ENCODE results near the gene PVALEF. TPM values are rescaled to one million over a fixed set of nuclear protein-coding genes. Genes with fewer than 3 reads are reported as not detected.

The PVALEF gene
- polyA plus RNA-seq, 1 donor (not counting 4 experiments of a cell fraction or from before 2014, with no cell fraction given): not detected

DNA sequence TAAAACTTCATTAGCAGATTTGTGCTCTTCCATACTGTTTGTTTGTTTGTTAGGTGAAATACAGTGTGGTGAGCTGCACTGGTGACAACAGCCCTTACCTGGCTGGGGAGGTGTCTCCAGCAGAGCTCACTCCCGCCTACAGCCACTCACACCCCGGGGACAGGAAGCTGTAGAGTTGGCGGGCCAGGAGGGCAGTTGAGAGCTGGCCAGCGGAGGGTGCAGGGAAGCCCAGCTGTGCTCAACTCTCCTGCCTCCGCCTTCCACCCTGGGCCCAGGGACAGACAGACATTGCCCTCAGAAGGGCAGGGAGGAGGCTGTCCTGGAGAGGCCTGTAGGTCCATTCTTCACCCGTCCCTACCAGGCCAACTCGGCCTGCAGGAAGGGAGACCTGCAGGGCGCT lies 48.6 kb upstream of the PVALEF start:
- Histone ChIP-seq H3K79me2 (ENCODE audit: control insufficient read depth, insufficient read depth, low read length) (no peaks in the 10 kb centered on the region), H4K20me1 (ENCODE audit: control insufficient read depth, extremely low read depth, insufficient read depth, low read length) (peaks cover 9% of the 10 kb centered on the region), H3K27me3 (ENCODE audit: control insufficient read depth, extremely low read depth, insufficient read depth, low read length) (peaks cover 19% of the 10 kb centered on the region), H3K9me1 (ENCODE audit: control insufficient read depth, extremely low read depth, insufficient read depth, low read length) (no peaks in the 10 kb centered on the region), H3K9me3 (ENCODE audit: control insufficient read depth, low read depth, low read length) (no peaks in the 10 kb centered on the region), H3K4me1 (ENCODE audit: control insufficient read depth, extremely low read depth, insufficient read depth, low read length) (peaks cover 12% of the 10 kb centered on the region), H2AFZ (ENCODE audit: control insufficient read depth, low read length) (no peak overlapping the region), H3K27ac (ENCODE audit: control insufficient read depth, insufficient read depth, low read length) (no peak overlapping the region), H3K4me3 (ENCODE audit: control insufficient read depth in 2 of 3, extremely low read depth in 1 of 3, insufficient read depth in 2 of 3, low read depth in 1 of 3, low read length in 3 of 3) (no peak overlapping the region), H3K9ac (ENCODE audit: control insufficient read depth, extremely low read depth, insufficient read depth, low read length) (no peak overlapping the region), H3K4me2 (ENCODE audit: control insufficient read depth, extremely low read depth, insufficient read depth, low read depth, low read length) (no peak overlapping the region), H3K36me3 (ENCODE audit: control insufficient read depth in 2 of 2, extremely low read depth in 1 of 2, insufficient read depth in 2 of 2, low read length in 2 of 2) (peaks cover 10 to 19% of the 10 kb centered on the region in 2 experiments)
- FAIRE-seq: no peak
- no peak for DNase-seq (ENCODE audit: low read depth, low spot score)
- dilution Hi-C loops (cut with MboI; ENCODE audit: extremely low pct_ligation_motif_present, low sequenced_read_pairs): no loop called here
- TF ChIP-seq EZH2 (IDR thresholded peaks at IDR 0.05; ENCODE audit: low read length): no peak
- TF ChIP-seq, protein P1, sequence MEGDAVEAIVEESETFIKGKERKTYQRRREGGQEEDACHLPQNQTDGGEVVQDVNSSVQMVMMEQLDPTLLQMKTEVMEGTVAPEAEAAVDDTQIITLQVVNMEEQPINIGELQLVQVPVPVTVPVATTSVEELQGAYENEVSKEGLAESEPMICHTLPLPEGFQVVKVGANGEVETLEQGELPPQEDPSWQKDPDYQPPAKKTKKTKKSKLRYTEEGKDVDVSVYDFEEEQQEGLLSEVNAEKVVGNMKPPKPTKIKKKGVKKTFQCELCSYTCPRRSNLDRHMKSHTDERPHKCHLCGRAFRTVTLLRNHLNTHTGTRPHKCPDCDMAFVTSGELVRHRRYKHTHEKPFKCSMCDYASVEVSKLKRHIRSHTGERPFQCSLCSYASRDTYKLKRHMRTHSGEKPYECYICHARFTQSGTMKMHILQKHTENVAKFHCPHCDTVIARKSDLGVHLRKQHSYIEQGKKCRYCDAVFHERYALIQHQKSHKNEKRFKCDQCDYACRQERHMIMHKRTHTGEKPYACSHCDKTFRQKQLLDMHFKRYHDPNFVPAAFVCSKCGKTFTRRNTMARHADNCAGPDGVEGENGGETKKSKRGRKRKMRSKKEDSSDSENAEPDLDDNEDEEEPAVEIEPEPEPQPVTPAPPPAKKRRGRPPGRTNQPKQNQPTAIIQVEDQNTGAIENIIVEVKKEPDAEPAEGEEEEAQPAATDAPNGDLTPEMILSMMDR (optimal IDR thresholded peaks at IDR 0.05 in 1 of 3, IDR thresholded peaks at IDR 0.05 in 1 of 3, conservative IDR thresholded peaks at IDR 0.05 in 1 of 3; ENCODE audit: extremely low read depth in 1 of 3, insufficient read depth in 2 of 3, low read length in 3 of 3): no peak

DNA sequence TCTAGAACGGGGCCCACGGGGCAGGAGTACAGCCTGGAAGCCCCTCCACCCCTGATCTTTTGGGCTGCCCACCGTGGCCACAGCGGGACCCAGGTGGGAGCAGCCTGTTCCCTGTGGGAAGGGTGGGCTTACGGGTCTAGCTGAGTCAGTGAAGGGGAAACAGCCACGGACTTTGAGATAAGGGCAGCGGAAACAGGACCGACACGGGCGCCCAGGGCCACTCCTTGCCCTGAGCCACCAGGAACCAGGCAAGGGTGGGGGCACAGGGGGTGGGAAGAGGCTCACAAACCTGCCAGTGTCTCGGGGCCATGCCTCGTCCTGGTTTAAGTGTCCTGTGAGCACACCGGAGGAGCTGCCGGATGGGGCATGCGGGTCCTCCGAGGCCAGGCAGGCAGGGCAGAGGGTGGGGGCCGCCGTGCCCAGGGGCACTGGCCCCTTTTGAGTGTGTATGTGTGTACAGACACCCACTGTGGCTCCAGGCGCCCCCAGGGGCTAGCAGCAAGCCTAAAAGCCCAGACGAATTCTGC lies 47.6 kb upstream of the PVALEF start:
- no peak for TF ChIP-seq EZH2 (IDR thresholded peaks at IDR 0.05; ENCODE audit: low read length)
- TF ChIP-seq, protein P1 (optimal IDR thresholded peaks at IDR 0.05 in 1 of 3, IDR thresholded peaks at IDR 0.05 in 1 of 3, conservative IDR thresholded peaks at IDR 0.05 in 1 of 3; ENCODE audit: extremely low read depth in 1 of 3, insufficient read depth in 2 of 3, low read length in 3 of 3): no peak
- Histone ChIP-seq H3K9ac (ENCODE audit: control insufficient read depth, extremely low read depth, insufficient read depth, low read length) (peak overlapping the region; percentile 78), H3K4me1 (ENCODE audit: control insufficient read depth, extremely low read depth, insufficient read depth, low read length) (peaks cover 12% of the 10 kb centered on the region), H3K27ac (ENCODE audit: control insufficient read depth, insufficient read depth, low read length) (no peak overlapping the region), H3K36me3 (ENCODE audit: control insufficient read depth in 2 of 2, extremely low read depth in 1 of 2, insufficient read depth in 2 of 2, low read length in 2 of 2) (peaks cover 5 to 15% of the 10 kb centered on the region in 2 experiments), H3K9me3 (ENCODE audit: control insufficient read depth, low read depth, low read length) (no peaks in the 10 kb centered on the region), H3K27me3 (ENCODE audit: control insufficient read depth, extremely low read depth, insufficient read depth, low read length) (peaks cover 29% of the 10 kb centered on the region), H2AFZ (ENCODE audit: control insufficient read depth, low read length) (no peak overlapping the region), H3K9me1 (ENCODE audit: control insufficient read depth, extremely low read depth, insufficient read depth, low read length) (no peaks in the 10 kb centered on the region), H3K79me2 (ENCODE audit: control insufficient read depth, insufficient read depth, low read length) (no peaks in the 10 kb centered on the region), H4K20me1 (ENCODE audit: control insufficient read depth, extremely low read depth, insufficient read depth, low read length) (peaks cover 9% of the 10 kb centered on the region), H3K4me3 (ENCODE audit: control insufficient read depth in 2 of 3, extremely low read depth in 1 of 3, insufficient read depth in 2 of 3, low read depth in 1 of 3, low read length in 3 of 3) (no peak overlapping the region), H3K4me2 (ENCODE audit: control insufficient read depth, extremely low read depth, insufficient read depth, low read depth, low read length) (peak overlapping the region; percentile 76)
- FAIRE-seq (no peak), DNase-seq (ENCODE audit: low read depth, low spot score) (no peak)
- dilution Hi-C loops (cut with MboI; ENCODE audit: extremely low pct_ligation_motif_present, low sequenced_read_pairs): no loop called here

Data from keratinocyte (primary cell).